WTC11 (cell line): ENCODE measurements around the gene SEPTIN1. TPM values are rescaled to one million over a fixed set of nuclear protein-coding genes. Genes with fewer than 3 reads are reported as not detected.

Experiments used
- ATAC-seq: fragments of 200-7000 bp; cut with Tn5 transposase; 2 replicates; pipeline ENCODE4 v1.10.0; 2021; ENCODE audit warnings: mild to moderate bottlenecking, moderate library complexity
- Bru-seq: library from RNA; stranded (reverse); fragments of 400-500 nt; gene quantifications from one replicate; lab custom pipeline; 2021; lab: Mats Ljungman, UMichigan
- CTCF ChIA-PET: fragments of 300-600 bp; sonication (Branson Sonifier 250); formaldehyde crosslinking; loops from one replicate; lab custom pipeline; 2021; ENCODE audit warnings: antibody characterized with exemption; lab: Charles Lee
- POLR2A ChIA-PET: fragments of 350-600 bp; sonication (Branson Sonifier 250); formaldehyde crosslinking; loops from one replicate; lab custom pipeline; 2021; ENCODE audit warnings: antibody characterized with exemption; lab: Charles Lee
- DNase-seq: peaks from one replicate; pipeline ENCODE4 v3.0.0; 2021; ENCODE audit warnings: low spot score
- H3K27ac Mint-ChIP-seq: 2 replicates; pipeline ENCODE4 v1.8.0; 2021; ENCODE audit warnings: mixed read lengths
- H3K27me3 Mint-ChIP-seq: 2 replicates; pipeline ENCODE4 v1.8.0; 2021; ENCODE audit warnings: low read depth, mild to moderate bottlenecking, moderate library complexity, mixed read lengths
- H3K36me3 Mint-ChIP-seq: 2 replicates; pipeline ENCODE4 v1.8.0; 2021; ENCODE audit warnings: mixed read lengths
- H3K4me1 Mint-ChIP-seq: 2 replicates; pipeline ENCODE4 v1.8.0; 2022; ENCODE audit warnings: mixed read lengths
- H3K4me3 Mint-ChIP-seq: 2 replicates; pipeline ENCODE4 v1.8.0; 2021; ENCODE audit warnings: mild to moderate bottlenecking, moderate library complexity, mixed read lengths
- H3K9me3 Mint-ChIP-seq: 2 replicates; pipeline ENCODE4 v1.8.0; 2021; ENCODE audit warnings: mixed read lengths
- CREM ChIP-seq: sonication (generic); formaldehyde crosslinking; IDR thresholded peaks from 2 replicates; pipeline ENCODE4 v1.8.1; 2022; ENCODE audit warnings: mild to moderate bottlenecking, missing genetic modification reagents, moderate library complexity
- GTF2I ChIP-seq: fragments of 250-450 bp; sonication (Bioruptor Pico); conservative IDR thresholded peaks from 2 replicates; pipeline ENCODE4 v1.4.0; 2021; ENCODE audit warnings: mild to moderate bottlenecking
- JAZF1 ChIP-seq: fragments of 250-450 bp; sonication (Bioruptor Pico); IDR thresholded peaks from 2 replicates; pipeline ENCODE4 v1.9.0; 2021; ENCODE audit warnings: moderate library complexity, mild to moderate bottlenecking, inconsistent platforms
- KAT7 ChIP-seq: sonication (generic); formaldehyde crosslinking; IDR thresholded peaks from 2 replicates; pipeline ENCODE4 v1.8.1; 2023; ENCODE audit warnings: missing genetic modification reagents, mild to moderate bottlenecking, borderline replicate concordance
- NFYB ChIP-seq: sonication (generic); formaldehyde crosslinking; conservative IDR thresholded peaks from 2 replicates; pipeline ENCODE4 v1.8.0; 2022; ENCODE audit warnings: low read depth, missing genetic modification reagents
- SMAD4 ChIP-seq: sonication (generic); formaldehyde crosslinking; IDR thresholded peaks from 2 replicates; pipeline ENCODE4 v1.8.0; 2022; ENCODE audit warnings: mild to moderate bottlenecking, missing genetic modification reagents
- TEAD4 ChIP-seq: sonication (generic); formaldehyde crosslinking; IDR thresholded peaks from 2 replicates; pipeline ENCODE4 v1.8.0; 2022; ENCODE audit warnings: mild to moderate bottlenecking, missing genetic modification reagents
- TP53 ChIP-seq: sonication (generic); formaldehyde crosslinking; IDR thresholded peaks from 2 replicates; pipeline ENCODE4 v1.8.1; 2023; ENCODE audit warnings: mild to moderate bottlenecking, missing genetic modification reagents
- ZNF138 ChIP-seq: sonication (generic); formaldehyde crosslinking; conservative IDR thresholded peaks from 2 replicates; pipeline ENCODE4 v1.8.1; 2022; ENCODE audit warnings: mild to moderate bottlenecking, moderate library complexity, missing genetic modification reagents
- long read RNA-seq, 3 experiments: library from RNA in 1 of 3; library from capped mRNA in 1 of 3; library from polyadenylated mRNA in 1 of 3; unstranded in 2 of 3; stranded (forward) in 1 of 3; transcript quantifications; one replicate each; pipeline ENCODE4 v2.0.0, GENCODE V29; 2021
- total RNA-seq: library from RNA; stranded (reverse); gene quantifications from 3 replicates; pipeline ENCODE4 v1.2.3, GENCODE V29; 2021
- TF ChIP-seq, protein P1 (sequence below): sonication (generic); formaldehyde crosslinking; IDR thresholded peaks from 2 replicates; pipeline ENCODE4 v1.8.0; 2023; ENCODE audit warnings: missing genetic modification reagents
- TF ChIP-seq, protein P2 (sequence below): sonication (generic); formaldehyde crosslinking; IDR thresholded peaks from 2 replicates; pipeline ENCODE4 v1.8.1; 2022; ENCODE audit warnings: mild to moderate bottlenecking, moderate library complexity, missing genetic modification reagents
- TF ChIP-seq, protein P3 (sequence below): sonication (generic); formaldehyde crosslinking; IDR thresholded peaks from 2 replicates; pipeline ENCODE4 v1.8.0; 2022; ENCODE audit warnings: missing genetic modification reagents
- TF ChIP-seq, protein P4 (sequence below): sonication (generic); formaldehyde crosslinking; conservative IDR thresholded peaks from 2 replicates; pipeline ENCODE4 v1.8.1; 2022; ENCODE audit warnings: mild to moderate bottlenecking, missing genetic modification reagents
- TF ChIP-seq, protein P5 (sequence below): sonication (generic); formaldehyde crosslinking; IDR thresholded peaks from 2 replicates; pipeline ENCODE4 v1.8.1; 2022; ENCODE audit warnings: low read depth, missing genetic modification reagents, borderline replicate concordance
- TF ChIP-seq, protein P6 (sequence below): sonication (generic); formaldehyde crosslinking; IDR thresholded peaks from 2 replicates; pipeline ENCODE4 v1.8.0; 2022; ENCODE audit warnings: mild to moderate bottlenecking, missing genetic modification reagents
- TF ChIP-seq, protein P7 (sequence below): fragments of 250-450 bp; sonication (Bioruptor Pico); conservative IDR thresholded peaks from 2 replicates; pipeline ENCODE4 v1.9.0; 2021; ENCODE audit warnings: mild to moderate bottlenecking

The SEPTIN1 gene, protein sequence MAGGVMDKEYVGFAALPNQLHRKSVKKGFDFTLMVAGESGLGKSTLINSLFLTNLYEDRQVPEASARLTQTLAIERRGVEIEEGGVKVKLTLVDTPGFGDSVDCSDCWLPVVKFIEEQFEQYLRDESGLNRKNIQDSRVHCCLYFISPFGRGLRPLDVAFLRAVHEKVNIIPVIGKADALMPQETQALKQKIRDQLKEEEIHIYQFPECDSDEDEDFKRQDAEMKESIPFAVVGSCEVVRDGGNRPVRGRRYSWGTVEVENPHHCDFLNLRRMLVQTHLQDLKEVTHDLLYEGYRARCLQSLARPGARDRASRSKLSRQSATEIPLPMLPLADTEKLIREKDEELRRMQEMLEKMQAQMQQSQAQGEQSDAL
- total RNA-seq (2.3 to 2.7 TPM (median 2.6 TPM) in 3 replicates), Bru-seq, nascent RNA (percentile 25 among the genes with signal in this experiment)
- long read RNA-seq, experiment 1, partial matches to known transcripts: 3 of 3 reads
- long read RNA-seq, experiment 1, other reads (novel, unspliced or antisense): 0 of 3 reads
- long read RNA-seq, experiment 2, partial matches to known transcripts: 8 of 8 reads
- long read RNA-seq, experiment 2, other reads (novel, unspliced or antisense): 0 of 8 reads
- long read RNA-seq, experiment 3: 0 reads

DNA sequence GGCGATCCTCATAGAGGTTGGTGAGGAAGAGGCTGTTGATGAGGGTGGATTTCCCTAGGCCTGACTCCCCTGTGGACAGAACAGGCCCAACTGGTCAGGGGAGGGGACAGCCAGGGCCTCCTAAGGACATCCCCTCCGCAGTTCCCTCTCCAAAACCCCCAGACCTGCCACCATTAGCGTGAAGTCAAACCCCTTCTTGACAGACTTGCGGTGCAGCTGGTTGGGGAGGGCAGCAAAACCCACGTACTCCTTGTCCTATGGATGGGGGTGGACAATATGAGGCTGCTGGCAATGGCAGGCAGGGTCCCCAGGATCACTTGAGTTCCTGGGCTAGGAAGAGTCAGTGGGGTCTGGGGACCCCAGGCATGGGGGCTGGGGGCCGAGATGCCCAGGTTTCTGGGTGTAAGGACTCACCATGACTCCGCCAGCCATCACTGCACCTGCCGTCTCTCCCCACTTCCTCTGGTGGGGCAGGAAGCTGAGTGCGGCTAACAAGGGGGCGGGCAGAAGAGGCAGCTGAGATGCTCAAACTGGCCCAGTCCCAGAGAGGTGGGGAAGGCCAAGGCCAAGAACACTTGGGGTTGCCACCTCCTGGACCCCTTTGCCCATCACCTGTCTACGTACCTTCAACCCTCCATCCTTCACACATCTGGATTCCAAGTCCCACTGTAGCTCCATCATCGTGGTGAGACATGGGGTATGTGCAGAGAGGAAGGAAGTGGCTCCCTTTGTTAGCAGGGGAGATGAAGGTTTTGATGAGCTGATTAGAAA lies at the start of gene SEPTIN1:
Gene SEPTIN1, minus strand, starts transcription at position 451 of the 771 bp plus-strand sequence. Its CDS starts 19 bp downstream, at position 432.
- TF ChIP-seq, protein P1, sequence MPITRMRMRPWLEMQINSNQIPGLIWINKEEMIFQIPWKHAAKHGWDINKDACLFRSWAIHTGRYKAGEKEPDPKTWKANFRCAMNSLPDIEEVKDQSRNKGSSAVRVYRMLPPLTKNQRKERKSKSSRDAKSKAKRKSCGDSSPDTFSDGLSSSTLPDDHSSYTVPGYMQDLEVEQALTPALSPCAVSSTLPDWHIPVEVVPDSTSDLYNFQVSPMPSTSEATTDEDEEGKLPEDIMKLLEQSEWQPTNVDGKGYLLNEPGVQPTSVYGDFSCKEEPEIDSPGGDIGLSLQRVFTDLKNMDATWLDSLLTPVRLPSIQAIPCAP (CRISPR knock-in tag): no peak
- TF ChIP-seq SMAD4 (CRISPR knock-in tag) (no peak), TEAD4 (CRISPR knock-in tag) (no peak), JAZF1 (CRISPR knock-in tag) (no peak), TP53 (CRISPR knock-in tag) (no peak), NFYB (CRISPR knock-in tag) (no peak)
- TF ChIP-seq, protein P2, sequence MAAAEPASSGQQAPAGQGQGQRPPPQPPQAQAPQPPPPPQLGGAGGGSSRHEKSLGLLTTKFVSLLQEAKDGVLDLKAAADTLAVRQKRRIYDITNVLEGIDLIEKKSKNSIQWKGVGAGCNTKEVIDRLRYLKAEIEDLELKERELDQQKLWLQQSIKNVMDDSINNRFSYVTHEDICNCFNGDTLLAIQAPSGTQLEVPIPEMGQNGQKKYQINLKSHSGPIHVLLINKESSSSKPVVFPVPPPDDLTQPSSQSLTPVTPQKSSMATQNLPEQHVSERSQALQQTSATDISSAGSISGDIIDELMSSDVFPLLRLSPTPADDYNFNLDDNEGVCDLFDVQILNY (CRISPR knock-in tag): no peak
- TF ChIP-seq, protein P3, sequence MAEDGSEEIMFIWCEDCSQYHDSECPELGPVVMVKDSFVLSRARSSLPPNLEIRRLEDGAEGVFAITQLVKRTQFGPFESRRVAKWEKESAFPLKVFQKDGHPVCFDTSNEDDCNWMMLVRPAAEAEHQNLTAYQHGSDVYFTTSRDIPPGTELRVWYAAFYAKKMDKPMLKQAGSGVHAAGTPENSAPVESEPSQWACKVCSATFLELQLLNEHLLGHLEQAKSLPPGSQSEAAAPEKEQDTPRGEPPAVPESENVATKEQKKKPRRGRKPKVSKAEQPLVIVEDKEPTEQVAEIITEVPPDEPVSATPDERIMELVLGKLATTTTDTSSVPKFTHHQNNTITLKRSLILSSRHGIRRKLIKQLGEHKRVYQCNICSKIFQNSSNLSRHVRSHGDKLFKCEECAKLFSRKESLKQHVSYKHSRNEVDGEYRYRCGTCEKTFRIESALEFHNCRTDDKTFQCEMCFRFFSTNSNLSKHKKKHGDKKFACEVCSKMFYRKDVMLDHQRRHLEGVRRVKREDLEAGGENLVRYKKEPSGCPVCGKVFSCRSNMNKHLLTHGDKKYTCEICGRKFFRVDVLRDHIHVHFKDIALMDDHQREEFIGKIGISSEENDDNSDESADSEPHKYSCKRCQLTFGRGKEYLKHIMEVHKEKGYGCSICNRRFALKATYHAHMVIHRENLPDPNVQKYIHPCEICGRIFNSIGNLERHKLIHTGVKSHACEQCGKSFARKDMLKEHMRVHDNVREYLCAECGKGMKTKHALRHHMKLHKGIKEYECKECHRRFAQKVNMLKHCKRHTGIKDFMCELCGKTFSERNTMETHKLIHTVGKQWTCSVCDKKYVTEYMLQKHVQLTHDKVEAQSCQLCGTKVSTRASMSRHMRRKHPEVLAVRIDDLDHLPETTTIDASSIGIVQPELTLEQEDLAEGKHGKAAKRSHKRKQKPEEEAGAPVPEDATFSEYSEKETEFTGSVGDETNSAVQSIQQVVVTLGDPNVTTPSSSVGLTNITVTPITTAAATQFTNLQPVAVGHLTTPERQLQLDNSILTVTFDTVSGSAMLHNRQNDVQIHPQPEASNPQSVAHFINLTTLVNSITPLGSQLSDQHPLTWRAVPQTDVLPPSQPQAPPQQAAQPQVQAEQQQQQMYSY (CRISPR knock-in tag): no peak
- TF ChIP-seq, protein P4, sequence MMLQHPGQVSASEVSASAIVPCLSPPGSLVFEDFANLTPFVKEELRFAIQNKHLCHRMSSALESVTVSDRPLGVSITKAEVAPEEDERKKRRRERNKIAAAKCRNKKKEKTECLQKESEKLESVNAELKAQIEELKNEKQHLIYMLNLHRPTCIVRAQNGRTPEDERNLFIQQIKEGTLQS: no peak
- TF ChIP-seq, protein P5, sequence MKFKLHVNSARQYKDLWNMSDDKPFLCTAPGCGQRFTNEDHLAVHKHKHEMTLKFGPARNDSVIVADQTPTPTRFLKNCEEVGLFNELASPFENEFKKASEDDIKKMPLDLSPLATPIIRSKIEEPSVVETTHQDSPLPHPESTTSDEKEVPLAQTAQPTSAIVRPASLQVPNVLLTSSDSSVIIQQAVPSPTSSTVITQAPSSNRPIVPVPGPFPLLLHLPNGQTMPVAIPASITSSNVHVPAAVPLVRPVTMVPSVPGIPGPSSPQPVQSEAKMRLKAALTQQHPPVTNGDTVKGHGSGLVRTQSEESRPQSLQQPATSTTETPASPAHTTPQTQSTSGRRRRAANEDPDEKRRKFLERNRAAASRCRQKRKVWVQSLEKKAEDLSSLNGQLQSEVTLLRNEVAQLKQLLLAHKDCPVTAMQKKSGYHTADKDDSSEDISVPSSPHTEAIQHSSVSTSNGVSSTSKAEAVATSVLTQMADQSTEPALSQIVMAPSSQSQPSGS: no peak
- POLR2A ChIA-PET: interaction anchor here (0.9 kb wide), 1 partner anchor 10 kb away, joined by 3 read pairs; no protein-coding TSS in a partner anchor
- Mint-ChIP-seq H3K4me3 (no peak within 1 kb of the TSS), H3K27ac (no peak within 1 kb of the TSS; the same call in 1 of the 2 replicates), H3K36me3 (0 out of 2 replicates have a peak, but pooled peaks cover 2% of the 10 kb centered on the region), H3K9me3 (no peaks in the 10 kb centered on the region), H3K27me3 (peaks cover 13% of the 10 kb centered on the region), H3K4me1 (peaks cover 6% of the 10 kb centered on the region)
- ATAC-seq: no peak
- CTCF ChIA-PET: interaction anchor here (1.1 to 1.3 kb wide), 2 partner anchors 12 to 14 kb away, joined by 3 read pairs; no protein-coding TSS in a partner anchor
- no peak for DNase-seq

DNA sequence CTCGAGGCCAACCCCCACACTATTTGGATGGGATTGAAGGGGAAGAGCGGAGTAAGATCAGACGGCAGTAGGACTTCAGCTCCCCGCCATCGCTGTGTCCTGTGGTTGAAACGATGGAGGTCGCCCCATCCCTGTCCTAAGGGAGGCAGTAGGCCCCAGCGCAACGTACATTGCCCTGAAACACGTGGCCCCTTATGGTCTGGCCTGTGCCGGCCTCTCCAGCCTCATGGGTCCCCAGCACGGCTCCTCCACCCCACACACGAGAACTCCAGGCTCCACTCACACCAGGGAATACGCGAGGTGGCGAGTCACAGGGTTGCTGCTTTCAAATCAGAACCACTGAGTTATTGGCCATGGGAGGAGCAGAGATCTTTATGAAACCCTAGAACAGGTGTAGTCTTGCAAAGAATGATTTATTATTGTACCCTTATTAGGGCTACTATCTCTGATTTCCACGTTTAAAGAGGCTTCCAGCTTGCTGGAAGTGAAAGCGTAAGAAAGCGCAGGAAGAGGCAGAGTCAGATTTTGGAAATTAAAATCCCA lies 48.1 kb upstream of the SEPTIN1 start:
- Mint-ChIP-seq H3K27ac (no peak overlapping the region), H3K27me3 (peaks cover 24% of the 10 kb centered on the region), H3K9me3 (no peaks in the 10 kb centered on the region), H3K4me3 (no peak overlapping the region), H3K36me3 (peaks cover 16% of the 10 kb centered on the region), H3K4me1 (peaks cover 17% of the 10 kb centered on the region)
- DNase-seq (peak; percentile 60), ATAC-seq (peak; percentile 53)
- CTCF ChIA-PET: interaction anchor here (0.8 to 2.9 kb wide), 56 partner anchors 12 to 402 kb away, joined by 3 to 79 read pairs (median 9); partner anchors contain the start of genes ALDOA, CORO1A, FBRS and GDPD3
- POLR2A ChIA-PET: interaction anchor here (0.9 to 1.5 kb wide), 10 partner anchors 9 to 185 kb away, joined by 3 to 15 read pairs (median 4); partner anchors contain the start of genes ZNF689 and ZNF785
- TF ChIP-seq, protein P2 (CRISPR knock-in tag): no peak
- TF ChIP-seq KAT7 (no peak), GTF2I (CRISPR knock-in tag) (no peak), CREM (CRISPR knock-in tag) (no peak), ZNF138 (CRISPR knock-in tag) (no peak)
- TF ChIP-seq, protein P6, sequence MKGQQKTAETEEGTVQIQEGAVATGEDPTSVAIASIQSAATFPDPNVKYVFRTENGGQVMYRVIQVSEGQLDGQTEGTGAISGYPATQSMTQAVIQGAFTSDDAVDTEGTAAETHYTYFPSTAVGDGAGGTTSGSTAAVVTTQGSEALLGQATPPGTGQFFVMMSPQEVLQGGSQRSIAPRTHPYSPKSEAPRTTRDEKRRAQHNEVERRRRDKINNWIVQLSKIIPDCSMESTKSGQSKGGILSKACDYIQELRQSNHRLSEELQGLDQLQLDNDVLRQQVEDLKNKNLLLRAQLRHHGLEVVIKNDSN: peak; percentile 83
- TF ChIP-seq, protein P7, sequence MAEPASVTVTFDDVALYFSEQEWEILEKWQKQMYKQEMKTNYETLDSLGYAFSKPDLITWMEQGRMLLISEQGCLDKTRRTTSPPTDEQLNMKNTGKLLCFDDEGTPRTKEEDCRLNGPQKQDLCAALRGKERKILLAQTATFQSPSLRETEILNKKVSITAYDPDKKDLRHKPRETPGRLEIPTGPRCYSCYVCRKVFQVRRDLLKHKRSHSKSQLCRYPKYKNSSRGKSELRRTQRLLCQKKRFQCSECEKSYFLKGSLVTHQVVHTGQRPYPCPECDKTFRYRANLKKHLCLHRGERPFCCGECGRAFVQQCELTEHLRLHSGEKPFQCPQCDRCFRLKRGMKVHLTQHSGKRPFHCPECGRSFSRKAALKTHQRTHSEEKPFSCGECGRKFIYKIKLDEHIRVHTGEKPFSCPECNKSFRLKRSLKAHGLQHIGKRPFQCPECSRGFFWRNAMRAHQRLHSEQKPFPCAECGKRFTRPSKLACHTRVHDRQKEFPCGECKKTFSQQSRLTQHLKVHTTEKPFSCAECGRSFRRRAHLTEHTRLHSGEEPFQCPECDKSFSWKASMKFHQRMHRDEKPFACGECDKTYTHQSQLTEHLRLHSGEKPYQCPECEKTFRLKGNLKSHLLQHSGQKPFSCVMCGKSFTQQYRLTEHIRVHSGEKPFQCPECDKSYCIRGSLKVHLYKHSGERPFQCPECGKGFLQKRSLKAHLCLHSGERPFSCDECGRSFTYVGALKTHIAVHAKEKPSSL (CRISPR knock-in tag): no peak
